Measurements from ENCODE around the gene HEBP2. TPM values are rescaled to one million over a fixed set of nuclear protein-coding genes. Genes with fewer than 3 reads are reported as not detected.

HEBP2 gene
- total and polyA plus RNA-seq, 2 donors (not counting 3 experiments of a cell fraction or from before 2014, with no cell fraction given) = 22.5 to 75.3 TPM

DNA sequence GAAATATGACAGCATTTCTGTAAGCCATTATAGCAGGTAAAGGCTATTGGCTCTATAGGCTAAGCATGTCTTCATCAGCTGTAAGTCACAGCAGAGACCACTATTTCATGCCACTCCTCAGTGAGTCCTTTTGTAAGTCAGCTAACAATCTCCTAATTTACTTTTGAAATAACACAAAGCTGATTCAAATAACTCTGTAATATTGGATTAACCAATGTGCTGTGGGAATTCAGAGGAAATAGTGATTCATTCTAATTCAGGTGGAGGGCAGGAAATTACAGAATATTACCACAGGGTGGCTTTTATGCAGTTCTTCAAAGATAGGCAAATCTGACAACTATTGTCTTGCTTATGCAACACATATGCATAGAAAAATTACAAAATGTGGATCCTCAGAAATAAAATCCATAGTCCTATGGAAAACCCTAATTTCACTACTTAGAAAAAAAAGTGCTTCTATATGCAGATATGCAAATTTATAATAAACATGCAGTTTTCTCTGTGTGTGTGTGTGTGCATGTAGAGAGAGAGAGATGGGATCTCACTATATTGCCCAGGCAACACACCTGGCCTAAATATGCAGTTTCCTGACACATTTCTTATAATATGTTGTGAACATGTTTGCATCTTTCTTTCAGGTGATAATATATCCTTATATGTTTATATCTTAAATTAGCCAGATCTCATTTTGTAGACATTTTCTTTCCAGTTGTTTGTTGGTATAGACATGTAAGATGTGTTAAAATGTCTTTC, 31.1 kb upstream of the HEBP2 start:
- no peak overlapping the region for H2AFZ ChIP-seq (ENCODE audit: low read depth, low read length)
- peak overlapping the region; percentile 12 for H3K4me2 ChIP-seq (ENCODE audit: insufficient read depth, low read length)
- H4K20me1 ChIP-seq (replicated peaks; ENCODE audit: control insufficient read depth, extremely low read depth, insufficient read depth, low read length) = no peaks in the 10 kb centered on the region
- no peak for FAIRE-seq
- dilution Hi-C loops (cut with MboI; ENCODE audit: extremely low pct_ligation_motif_present, low sequenced_read_pairs) (no loop called here), intact Hi-C loops (cut with micrococcal nuclease) (loop anchor here (2.0 kb wide), 1 partner anchor 32 kb away; the partner anchor contains the start of gene HEBP2)
- TF ChIP-seq, protein P1, sequence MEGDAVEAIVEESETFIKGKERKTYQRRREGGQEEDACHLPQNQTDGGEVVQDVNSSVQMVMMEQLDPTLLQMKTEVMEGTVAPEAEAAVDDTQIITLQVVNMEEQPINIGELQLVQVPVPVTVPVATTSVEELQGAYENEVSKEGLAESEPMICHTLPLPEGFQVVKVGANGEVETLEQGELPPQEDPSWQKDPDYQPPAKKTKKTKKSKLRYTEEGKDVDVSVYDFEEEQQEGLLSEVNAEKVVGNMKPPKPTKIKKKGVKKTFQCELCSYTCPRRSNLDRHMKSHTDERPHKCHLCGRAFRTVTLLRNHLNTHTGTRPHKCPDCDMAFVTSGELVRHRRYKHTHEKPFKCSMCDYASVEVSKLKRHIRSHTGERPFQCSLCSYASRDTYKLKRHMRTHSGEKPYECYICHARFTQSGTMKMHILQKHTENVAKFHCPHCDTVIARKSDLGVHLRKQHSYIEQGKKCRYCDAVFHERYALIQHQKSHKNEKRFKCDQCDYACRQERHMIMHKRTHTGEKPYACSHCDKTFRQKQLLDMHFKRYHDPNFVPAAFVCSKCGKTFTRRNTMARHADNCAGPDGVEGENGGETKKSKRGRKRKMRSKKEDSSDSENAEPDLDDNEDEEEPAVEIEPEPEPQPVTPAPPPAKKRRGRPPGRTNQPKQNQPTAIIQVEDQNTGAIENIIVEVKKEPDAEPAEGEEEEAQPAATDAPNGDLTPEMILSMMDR (IDR thresholded peaks at IDR 0.05; ENCODE audit: extremely low read depth in 1 of 2, insufficient read depth in 1 of 2, low read depth in 1 of 2, low read length in 2 of 2) = peak in 1 of 2 donors; percentile 11
- TF ChIP-seq FOS (IDR thresholded peaks at IDR 0.05; ENCODE audit: borderline replicate concordance, insufficient read depth, low read length) = peak; percentile 72
- TF ChIP-seq JUN (IDR thresholded peaks at IDR 0.05; ENCODE audit: borderline replicate concordance, insufficient read depth, insufficient read length, low read depth) = peak; percentile 63
- no peak for TF ChIP-seq POLR2AphosphoS5 (IDR thresholded peaks at IDR 0.05; ENCODE audit: insufficient read depth, low read depth, low read length)
- TF ChIP-seq, protein P2, sequence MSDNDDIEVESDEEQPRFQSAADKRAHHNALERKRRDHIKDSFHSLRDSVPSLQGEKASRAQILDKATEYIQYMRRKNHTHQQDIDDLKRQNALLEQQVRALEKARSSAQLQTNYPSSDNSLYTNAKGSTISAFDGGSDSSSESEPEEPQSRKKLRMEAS (IDR thresholded peaks at IDR 0.05; ENCODE audit: insufficient read depth, insufficient read length) = no peak
- TF ChIP-seq MYC (IDR thresholded peaks at IDR 0.05; ENCODE audit: low read depth, low read length) = no peak
- no peak for TF ChIP-seq POLR2A (IDR thresholded peaks at IDR 0.05; ENCODE audit: low read depth, low read length)
- TF ChIP-seq GATA2 (IDR thresholded peaks at IDR 0.05; ENCODE audit: insufficient read depth, insufficient read length, low read depth, low read length) = peak; percentile 13
- H3K9ac ChIP-seq (replicated peaks; ENCODE audit: extremely low read depth, insufficient read depth, low read length) = no peak overlapping the region
- H3K4me3 ChIP-seq (replicated peaks in 1 of 3; ENCODE audit: insufficient read depth in 1 of 3, low read depth in 1 of 3, low read length in 3 of 3) = no peak overlapping the region
- no peaks in the 10 kb centered on the region for H3K27me3 ChIP-seq (ENCODE audit: control insufficient read depth in 2 of 2, insufficient read depth in 2 of 2, low read length in 2 of 2)
- H3K27ac ChIP-seq (ENCODE audit: insufficient read depth, low read depth, low read length) = peak overlapping the region; percentile 35
- H3K4me1 ChIP-seq (ENCODE audit: control insufficient read depth, extremely low read depth, insufficient read depth, low read length) = peaks cover 23% of the 10 kb centered on the region
- DNase-seq (ENCODE audit: low read depth, low spot score) = peak; percentile 79
- H3K79me2 ChIP-seq (ENCODE audit: control insufficient read depth, insufficient read depth, low read length) = no peaks in the 10 kb centered on the region
- POLR2A ChIA-PET = interaction anchor here (0.7 kb wide), 1 partner anchor 56 kb away, joined by 3 read pairs; no protein-coding TSS in a partner anchor
- H3K9me3 ChIP-seq (replicated peaks; ENCODE audit: control insufficient read depth, insufficient read depth, low read length) = no peaks in the 10 kb centered on the region
- CTCF ChIA-PET = interaction anchor here (0.6 to 1.8 kb wide), 10 partner anchors 8 to 257 kb away, joined by 3 to 9 read pairs (median 4); partner anchors contain the start of genes ARFGEF3 and HEBP2
- no peaks in the 10 kb centered on the region for H3K36me3 ChIP-seq (ENCODE audit: control insufficient read depth in 2 of 2, extremely low read depth in 1 of 2, insufficient read depth in 2 of 2, low read length in 2 of 2)
- no peaks in the 10 kb centered on the region for H3K9me1 ChIP-seq (replicated peaks; ENCODE audit: control insufficient read depth, extremely low read depth, insufficient read depth, low read length)
- no TSS peak for BruUV-seq (replicated peaks)

Measured in endothelial cell of umbilical vein (primary cell).